Peyer's patch (tissue), 4 donors: ENCODE data around the gene TBXAS1.

Experiments used
- CTCF ChIP-seq, 6 experiments: fragments of 450-650 bp in 4 of 6; fragments of 200-600 bp in 2 of 6; sonication (generic) in 1 of 6; IDR thresholded peaks; one replicate each; pipeline ENCODE4 v1.5.1; 2017 to 2019; ENCODE audit warnings: antibody characterized with exemption in 6 of 6, mild to moderate bottlenecking in 3 of 6, moderate library complexity in 1 of 6
- POLR2A ChIP-seq, 2 donors: fragments of 450-650 bp; IDR thresholded peaks; one replicate each; pipeline ENCODE4 v1.5.1; 2017; ENCODE audit warnings: antibody characterized with exemption in 2 of 2, mild to moderate bottlenecking in 2 of 2, moderate library complexity in 2 of 2

- TF ChIP-seq CTCF (IDR thresholded peaks at IDR 0.05) (no peak), POLR2A (IDR thresholded peaks at IDR 0.05) (no peak)
These were observed 112.4 kb downstream of the TBXAS1 start for GRCh38 chr7:139941421-139941820.
